Kidney glomerular epithelial cell (primary cell): ENCODE measurements around the gene MPG.
"Not testable (repeated sequence)": the region's sequence is repeated elsewhere in the genome, so short reads cannot be mapped to it uniquely, and the experiment has no call there.

Source experiments
- DNase-seq: peaks from one replicate; lab custom pipeline; 2025; lab: John Stamatoyannopoulos, UW

The MPG gene

GRCh38 chr16:77807-78443 is at the start of gene MPG:
TSS of gene MPG (plus strand) at chr16:78225. CDS start at chr16:78310, 85 bp downstream.
- peak; percentile 53 for DNase-seq

GRCh38 chr16:30627-31026 is 47.4 kb upstream of the MPG start:
- DNase-seq: not testable (repeated sequence)

- DNase-seq: not testable (repeated sequence)
Measured at GRCh38 chr16:33154-33876, 44.7 kb upstream of the MPG start.

GRCh38 chr16:33877-34647 is 44.0 kb upstream of the MPG start:
- DNase-seq: no peak

- no peak for DNase-seq
Measured at GRCh38 chr16:34648-34987, 43.4 kb upstream of the MPG start.

GRCh38 chr16:35011-35677 is 42.9 kb upstream of the MPG start:
- DNase-seq: no peak

- DNase-seq: no peak
Measured at GRCh38 chr16:35678-36305, 42.2 kb upstream of the MPG start.

GRCh38 chr16:36336-36984 is 41.6 kb upstream of the MPG start:
- DNase-seq: no peak

GRCh38 chr16:37511-37910 is 40.5 kb upstream of the MPG start:
- DNase-seq: no peak

- DNase-seq: not testable (repeated sequence)
Measured at GRCh38 chr16:38206-38605, 39.8 kb upstream of the MPG start.

- no peak for DNase-seq
Measured at GRCh38 chr16:38941-39892, 38.8 kb upstream of the MPG start.

- DNase-seq: no peak
Measured at GRCh38 chr16:41439-42068, 36.5 kb upstream of the MPG start.

GRCh38 chr16:42069-42457 is 36.0 kb upstream of the MPG start:
- DNase-seq: no peak

GRCh38 chr16:42691-43090 is 35.3 kb upstream of the MPG start:
- DNase-seq: no peak

GRCh38 chr16:43294-43693 is 34.7 kb upstream of the MPG start:
- no peak for DNase-seq

GRCh38 chr16:44655-45054 is 33.4 kb upstream of the MPG start:
- no peak for DNase-seq

GRCh38 chr16:45454-45853 is 32.6 kb upstream of the MPG start:
- DNase-seq: no peak

- not testable (repeated sequence) for DNase-seq
Measured at GRCh38 chr16:46510-46909, 31.5 kb upstream of the MPG start.

- no peak for DNase-seq
Measured at GRCh38 chr16:47234-47633, 30.8 kb upstream of the MPG start.
